ENCODE measurements around the gene GRM1. TPM values are rescaled to one million over a fixed set of nuclear protein-coding genes. Genes with fewer than 3 reads are reported as not detected.

GRM1 gene
- 1.0 TPM for polyA plus RNA-seq (2013, experiment 1 of 4)
- polyA plus RNA-seq (2013, experiment 2 of 4) = 1.0 TPM
- 0.85 TPM for polyA plus RNA-seq (2013, experiment 3 of 4)
- 0.81 TPM for polyA plus RNA-seq (2013, experiment 4 of 4)

DNA sequence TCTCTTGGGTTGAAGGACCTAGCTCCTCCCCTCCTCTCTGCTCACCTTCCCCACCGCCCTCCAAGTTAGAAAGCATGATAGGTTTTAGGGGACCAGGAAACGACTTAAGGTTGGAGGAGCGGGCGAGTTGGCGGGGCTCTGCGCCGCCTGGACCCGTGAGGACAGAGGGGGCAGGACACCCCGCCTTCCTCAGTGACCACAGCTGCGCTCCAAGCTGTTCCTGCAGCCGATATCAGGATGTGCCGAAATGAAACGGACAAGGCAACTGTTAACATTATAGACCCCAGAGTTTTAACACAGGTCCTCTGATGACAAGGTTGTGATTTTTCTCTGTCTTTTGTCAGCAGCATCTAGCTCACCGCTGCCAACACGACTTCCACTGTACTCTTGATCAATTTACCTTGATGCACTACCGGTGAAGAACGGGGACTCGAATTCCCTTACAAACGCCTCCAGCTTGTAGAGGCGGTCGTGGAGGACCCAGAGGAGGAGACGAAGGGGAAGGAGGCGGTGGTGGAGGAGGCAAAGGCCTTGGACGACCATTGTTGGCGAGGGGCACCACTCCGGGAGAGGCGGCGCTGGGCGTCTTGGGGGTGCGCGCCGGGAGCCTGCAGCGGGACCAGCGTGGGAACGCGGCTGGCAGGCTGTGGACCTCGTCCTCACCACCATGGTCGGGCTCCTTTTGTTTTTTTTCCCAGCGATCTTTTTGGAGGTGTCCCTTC is at the start of gene GRM1:
Gene GRM1 (plus strand): TSS at position 212 of the 722 bp plus-strand sequence. CDS start 456 bp downstream, at position 668.
- peak within 1 kb of the TSS; percentile 30 for H3K4me3 ChIP-seq (ENCODE audit: insufficient read depth, low read depth, low read length)
- WGBS, 2 experiments = 13 to 15% methylated on average over 39 of the region's 39 CpGs
- H3K36me3 ChIP-seq (ENCODE audit: control insufficient read depth, insufficient read depth, low read length) = no peaks in the 10 kb centered on the region
- H3K27me3 ChIP-seq (ENCODE audit: control insufficient read depth, insufficient read depth, low read length, poor library complexity, severe bottlenecking) = peaks cover 48% of the 10 kb centered on the region
- H3K27ac ChIP-seq (ENCODE audit: insufficient read depth, low read depth, low read length, poor library complexity, severe bottlenecking) = no peak within 1 kb of the TSS
- no peaks in the 10 kb centered on the region for H3K9me3 ChIP-seq (ENCODE audit: control insufficient read depth, low read length)
- H3K4me1 ChIP-seq (ENCODE audit: control insufficient read depth, insufficient read depth, low read length) = peaks cover 13% of the 10 kb centered on the region

DNA sequence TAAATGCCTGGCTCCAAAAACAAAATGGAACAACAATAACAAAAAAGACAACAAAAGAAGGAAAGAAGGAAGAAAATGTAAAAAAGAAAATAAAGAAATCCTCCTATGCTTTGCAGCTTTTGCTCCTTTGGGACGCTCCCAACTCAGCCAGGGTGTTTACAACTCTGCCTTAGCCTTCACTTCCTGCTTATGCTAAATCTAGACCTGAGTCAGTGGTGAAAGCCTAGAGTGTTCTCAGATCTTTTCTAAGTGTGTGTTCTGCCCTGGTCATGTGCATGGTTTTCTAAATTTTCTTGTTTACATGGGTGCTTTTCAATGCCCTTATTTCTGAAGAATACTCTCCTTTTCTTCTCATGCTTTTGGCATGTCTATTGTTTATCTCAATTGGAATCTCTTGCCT is 19.5 kb upstream of the GRM1 start:
- H3K27me3 ChIP-seq (ENCODE audit: control insufficient read depth, insufficient read depth, low read length, poor library complexity, severe bottlenecking) = no peaks in the 10 kb centered on the region
- H3K9me3 ChIP-seq (ENCODE audit: control insufficient read depth, low read length) = no peaks in the 10 kb centered on the region
- no peaks in the 10 kb centered on the region for H3K36me3 ChIP-seq (ENCODE audit: control insufficient read depth, insufficient read depth, low read length)
- no peak overlapping the region for H3K27ac ChIP-seq (ENCODE audit: insufficient read depth, low read depth, low read length, poor library complexity, severe bottlenecking)
- H3K4me1 ChIP-seq (ENCODE audit: control insufficient read depth, insufficient read depth, low read length) = no peaks in the 10 kb centered on the region
- WGBS, 2 experiments = 86 to 90% methylated on average over 1 of the region's 1 CpG
- no peak overlapping the region for H3K4me3 ChIP-seq (ENCODE audit: insufficient read depth, low read depth, low read length)

- H3K4me3 ChIP-seq (ENCODE audit: insufficient read depth, low read depth, low read length) = no peak overlapping the region
- H3K36me3 ChIP-seq (ENCODE audit: control insufficient read depth, insufficient read depth, low read length) = no peaks in the 10 kb centered on the region
- H3K27me3 ChIP-seq (ENCODE audit: control insufficient read depth, insufficient read depth, low read length, poor library complexity, severe bottlenecking) = no peaks in the 10 kb centered on the region
- no peaks in the 10 kb centered on the region for H3K9me3 ChIP-seq (ENCODE audit: control insufficient read depth, low read length)
- H3K4me1 ChIP-seq (ENCODE audit: control insufficient read depth, insufficient read depth, low read length) = no peaks in the 10 kb centered on the region
- H3K27ac ChIP-seq (ENCODE audit: insufficient read depth, low read depth, low read length, poor library complexity, severe bottlenecking) = no peak overlapping the region
Measured at GRCh38 chr6:146014233-146014632, 14.6 kb upstream of the GRM1 start.

GRCh38 chr6:146017672-146018071 is 11.2 kb upstream of the GRM1 start:
- Histone ChIP-seq H3K9me3 (ENCODE audit: control insufficient read depth, low read length) (no peaks in the 10 kb centered on the region), H3K4me1 (ENCODE audit: control insufficient read depth, insufficient read depth, low read length) (no peaks in the 10 kb centered on the region), H3K27ac (ENCODE audit: insufficient read depth, low read depth, low read length, poor library complexity, severe bottlenecking) (no peak overlapping the region), H3K36me3 (ENCODE audit: control insufficient read depth, insufficient read depth, low read length) (no peaks in the 10 kb centered on the region), H3K27me3 (ENCODE audit: control insufficient read depth, insufficient read depth, low read length, poor library complexity, severe bottlenecking) (no peaks in the 10 kb centered on the region), H3K4me3 (ENCODE audit: insufficient read depth, low read depth, low read length) (no peak overlapping the region)

DNA sequence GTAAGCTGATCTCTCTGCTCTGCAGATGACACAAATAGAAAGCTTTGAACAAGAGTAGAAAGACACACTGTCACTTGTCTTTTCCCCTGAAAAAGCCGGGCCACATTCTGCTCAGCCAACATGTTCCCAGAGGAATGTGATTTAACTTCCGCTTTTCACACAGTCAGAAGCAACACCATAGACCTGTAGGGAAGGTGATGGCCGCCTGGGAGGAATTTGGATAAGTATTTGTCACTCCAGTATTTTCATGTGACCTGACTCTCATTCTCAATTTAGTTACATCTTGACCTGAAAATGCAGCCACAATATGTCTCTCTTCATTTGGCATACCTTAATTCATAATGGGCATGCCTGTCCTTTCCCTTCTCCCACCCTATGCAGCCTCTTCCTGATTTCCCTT is 2.0 kb upstream of the GRM1 start:
- 81 to 93% methylated on average over 3 of the region's 3 CpGs for WGBS, 2 experiments
- H3K4me3 ChIP-seq (ENCODE audit: insufficient read depth, low read depth, low read length) = no peak overlapping the region
- no peaks in the 10 kb centered on the region for H3K9me3 ChIP-seq (ENCODE audit: control insufficient read depth, low read length)
- no peak overlapping the region for H3K27ac ChIP-seq (ENCODE audit: insufficient read depth, low read depth, low read length, poor library complexity, severe bottlenecking)
- no peaks in the 10 kb centered on the region for H3K36me3 ChIP-seq (ENCODE audit: control insufficient read depth, insufficient read depth, low read length)
- H3K4me1 ChIP-seq (ENCODE audit: control insufficient read depth, insufficient read depth, low read length) = peaks cover 13% of the 10 kb centered on the region
- H3K27me3 ChIP-seq (ENCODE audit: control insufficient read depth, insufficient read depth, low read length, poor library complexity, severe bottlenecking) = peaks cover 48% of the 10 kb centered on the region

DNA sequence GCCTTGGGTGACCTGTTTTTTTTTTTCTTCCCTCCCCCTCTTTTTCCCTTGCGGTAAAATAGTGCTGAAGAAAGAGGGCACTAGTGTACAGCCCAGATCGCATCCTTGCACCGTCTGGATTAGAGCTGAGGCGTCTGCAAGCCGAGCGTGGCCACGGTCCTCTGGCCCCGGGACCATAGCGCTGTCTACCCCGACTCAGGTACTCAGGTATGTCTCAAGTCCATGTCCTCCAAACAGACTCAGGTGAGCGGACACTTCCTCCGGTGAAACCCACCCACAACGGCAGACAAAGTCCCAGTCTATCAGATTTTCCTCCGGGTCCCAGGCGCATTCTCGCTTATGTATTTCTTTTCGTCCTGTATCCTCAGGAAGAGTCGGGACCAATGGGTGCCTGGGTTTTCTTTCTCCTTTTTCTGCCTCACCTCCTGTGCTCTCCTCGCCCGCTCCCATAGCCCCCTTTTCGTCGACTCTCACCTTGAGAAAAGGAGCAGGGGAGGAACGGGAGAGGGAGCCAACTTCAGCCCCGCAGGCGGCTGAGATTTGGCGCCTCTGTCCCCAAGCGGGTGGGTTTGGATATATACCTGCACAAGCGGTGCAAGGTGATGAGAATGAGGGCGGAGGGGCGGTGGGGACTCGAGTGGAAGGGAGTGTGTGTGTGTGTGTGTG is 1.1 kb upstream of the GRM1 start:
- Histone ChIP-seq H3K4me3 (ENCODE audit: insufficient read depth, low read depth, low read length) (peak overlapping the region; percentile 30), H3K9me3 (ENCODE audit: control insufficient read depth, low read length) (no peaks in the 10 kb centered on the region), H3K27me3 (ENCODE audit: control insufficient read depth, insufficient read depth, low read length, poor library complexity, severe bottlenecking) (peaks cover 48% of the 10 kb centered on the region), H3K4me1 (ENCODE audit: control insufficient read depth, insufficient read depth, low read length) (peaks cover 13% of the 10 kb centered on the region), H3K27ac (ENCODE audit: insufficient read depth, low read depth, low read length, poor library complexity, severe bottlenecking) (no peak overlapping the region), H3K36me3 (ENCODE audit: control insufficient read depth, insufficient read depth, low read length) (no peaks in the 10 kb centered on the region)
- WGBS, 2 experiments = 7 to 9% methylated on average over 31 of the region's 31 CpGs

DNA sequence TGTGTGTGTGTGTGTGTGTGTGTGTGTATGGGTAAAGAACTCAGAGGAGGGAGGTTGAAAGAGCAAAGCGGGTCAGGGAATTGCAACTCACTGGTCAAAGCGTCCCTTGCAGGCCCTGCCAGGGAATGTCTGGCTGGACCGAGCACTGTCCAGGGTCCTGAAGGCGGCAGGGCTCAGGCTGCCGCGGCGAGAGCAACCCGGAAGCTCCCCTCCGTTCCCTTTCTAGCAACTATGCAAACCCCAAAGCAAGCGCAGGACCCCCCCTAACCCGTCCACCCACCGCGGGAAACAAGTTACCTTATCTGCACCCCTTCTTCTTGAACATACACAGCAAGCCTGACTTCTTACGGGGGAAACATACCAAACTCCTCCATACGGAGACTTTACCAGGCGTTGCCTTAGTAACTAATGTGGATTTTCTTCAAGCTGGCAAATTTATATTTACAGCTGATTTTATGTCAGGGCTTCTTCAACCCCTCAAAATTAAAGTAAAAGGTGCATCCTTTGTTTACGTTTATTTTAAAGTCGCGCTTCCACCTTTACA is 538 bp upstream of the GRM1 start:
- H3K4me1 ChIP-seq (ENCODE audit: control insufficient read depth, insufficient read depth, low read length) = peaks cover 13% of the 10 kb centered on the region
- H3K4me3 ChIP-seq (ENCODE audit: insufficient read depth, low read depth, low read length) = peak overlapping the region; percentile 30
- H3K27ac ChIP-seq (ENCODE audit: insufficient read depth, low read depth, low read length, poor library complexity, severe bottlenecking) = no peak overlapping the region
- peaks cover 48% of the 10 kb centered on the region for H3K27me3 ChIP-seq (ENCODE audit: control insufficient read depth, insufficient read depth, low read length, poor library complexity, severe bottlenecking)
- no peaks in the 10 kb centered on the region for H3K9me3 ChIP-seq (ENCODE audit: control insufficient read depth, low read length)
- WGBS, 2 experiments = 2 to 5% methylated on average over 19 of the region's 19 CpGs
- H3K36me3 ChIP-seq (ENCODE audit: control insufficient read depth, insufficient read depth, low read length) = no peaks in the 10 kb centered on the region

DNA sequence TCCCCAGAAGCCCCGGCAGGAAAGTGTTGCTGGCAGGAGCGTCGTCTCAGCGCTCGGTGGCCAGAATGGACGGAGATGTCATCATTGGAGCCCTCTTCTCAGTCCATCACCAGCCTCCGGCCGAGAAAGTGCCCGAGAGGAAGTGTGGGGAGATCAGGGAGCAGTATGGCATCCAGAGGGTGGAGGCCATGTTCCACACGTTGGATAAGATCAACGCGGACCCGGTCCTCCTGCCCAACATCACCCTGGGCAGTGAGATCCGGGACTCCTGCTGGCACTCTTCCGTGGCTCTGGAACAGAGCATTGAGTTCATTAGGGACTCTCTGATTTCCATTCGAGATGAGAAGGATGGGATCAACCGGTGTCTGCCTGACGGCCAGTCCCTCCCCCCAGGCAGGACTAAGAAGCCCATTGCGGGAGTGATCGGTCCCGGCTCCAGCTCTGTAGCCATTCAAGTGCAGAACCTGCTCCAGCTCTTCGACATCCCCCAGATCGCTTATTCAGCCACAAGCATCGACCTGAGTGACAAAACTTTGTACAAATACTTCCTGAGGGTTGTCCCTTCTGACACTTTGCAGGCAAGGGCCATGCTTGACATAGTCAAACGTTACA is 817 bp downstream of the GRM1 start:
- peaks cover 48% of the 10 kb centered on the region for H3K27me3 ChIP-seq (ENCODE audit: control insufficient read depth, insufficient read depth, low read length, poor library complexity, severe bottlenecking)
- no peak overlapping the region for H3K4me3 ChIP-seq (ENCODE audit: insufficient read depth, low read depth, low read length)

GRCh38 chr6:146032387-146032786 is 3.5 kb downstream of the GRM1 start:
- 82% methylated on average over 4 of the region's 4 CpGs for WGBS, 2 experiments
- Histone ChIP-seq H3K4me3 (ENCODE audit: insufficient read depth, low read depth, low read length) (no peak overlapping the region), H3K4me1 (ENCODE audit: control insufficient read depth, insufficient read depth, low read length) (peaks cover 13% of the 10 kb centered on the region), H3K9me3 (ENCODE audit: control insufficient read depth, low read length) (no peaks in the 10 kb centered on the region), H3K27ac (ENCODE audit: insufficient read depth, low read depth, low read length, poor library complexity, severe bottlenecking) (no peak overlapping the region), H3K27me3 (ENCODE audit: control insufficient read depth, insufficient read depth, low read length, poor library complexity, severe bottlenecking) (peaks cover 40% of the 10 kb centered on the region), H3K36me3 (ENCODE audit: control insufficient read depth, insufficient read depth, low read length) (no peaks in the 10 kb centered on the region)

More for the DNA sequence above, 817 bp downstream of the GRM1 start:
- H3K9me3 ChIP-seq (ENCODE audit: control insufficient read depth, low read length) = no peaks in the 10 kb centered on the region
- H3K36me3 ChIP-seq (ENCODE audit: control insufficient read depth, insufficient read depth, low read length) = no peaks in the 10 kb centered on the region
- WGBS, 2 experiments = 52 to 55% methylated on average over 25 of the region's 25 CpGs
- no peak overlapping the region for H3K27ac ChIP-seq (ENCODE audit: insufficient read depth, low read depth, low read length, poor library complexity, severe bottlenecking)
- peaks cover 13% of the 10 kb centered on the region for H3K4me1 ChIP-seq (ENCODE audit: control insufficient read depth, insufficient read depth, low read length)

DNA sequence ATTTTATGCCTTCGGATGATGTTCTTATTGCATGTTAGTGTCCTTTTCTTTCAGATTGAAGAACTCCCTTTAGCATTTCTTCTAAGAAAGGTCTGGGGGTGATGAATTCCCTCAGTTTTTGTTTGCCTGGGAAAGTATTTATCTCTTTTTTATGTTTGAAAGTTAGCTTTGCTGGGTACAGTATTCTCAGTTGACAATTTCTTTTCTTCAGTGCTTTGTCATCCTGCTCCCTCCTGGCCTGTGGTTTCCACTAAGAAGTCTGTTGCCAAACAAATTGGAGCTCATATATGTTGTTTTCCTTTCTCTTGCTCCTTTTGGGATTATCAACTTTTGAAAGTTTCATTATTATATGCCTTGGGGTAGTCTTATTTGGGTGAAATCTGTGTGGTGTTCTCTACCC is 11.5 kb downstream of the GRM1 start:
- 89 to 94% methylated on average over 1 of the region's 1 CpG for WGBS, 2 experiments
- peaks cover 3% of the 10 kb centered on the region for H3K9me3 ChIP-seq (ENCODE audit: control insufficient read depth, low read length)
- no peaks in the 10 kb centered on the region for H3K27me3 ChIP-seq (ENCODE audit: control insufficient read depth, insufficient read depth, low read length, poor library complexity, severe bottlenecking)
- no peaks in the 10 kb centered on the region for H3K4me1 ChIP-seq (ENCODE audit: control insufficient read depth, insufficient read depth, low read length)
- no peak overlapping the region for H3K27ac ChIP-seq (ENCODE audit: insufficient read depth, low read depth, low read length, poor library complexity, severe bottlenecking)
- no peak overlapping the region for H3K4me3 ChIP-seq (ENCODE audit: insufficient read depth, low read depth, low read length)
- H3K36me3 ChIP-seq (ENCODE audit: control insufficient read depth, insufficient read depth, low read length) = no peaks in the 10 kb centered on the region
